Activated T-helper 2 cell treated with anti-CD3 and anti-CD28 coated beads, Interferon-gamma antibody, Interleukin-2, Interleukin-4, amounts not matched to agents 10 μg/mL and 5 μg/mL and 100 μg/mL, durations not matched to agents 14 hours and 24 hours and 36 hours (primary cell): ENCODE data around the gene DZIP3. TPM values are rescaled to one million over a fixed set of nuclear protein-coding genes. Genes with fewer than 3 reads are reported as not detected.
"Not testable (repeated sequence)": the region's sequence is repeated elsewhere in the genome, so short reads cannot be mapped to it uniquely, and the experiment has no call there.

Experiments
- DNase-seq: peaks from one replicate; pipeline ENCODE4 v3.0.0; 2021; ENCODE audit warnings: low spot score
- H3K27ac Mint-ChIP-seq: one replicate; pipeline ENCODE4 v1.8.0; 2021; ENCODE audit warnings: mixed read lengths
- H3K27me3 Mint-ChIP-seq: one replicate; pipeline ENCODE4 v1.8.0; 2021; ENCODE audit warnings: low read depth, mixed read lengths
- H3K36me3 Mint-ChIP-seq: one replicate; pipeline ENCODE4 v1.8.0; 2021; ENCODE audit warnings: low read depth, mixed read lengths
- H3K4me1 Mint-ChIP-seq: one replicate; pipeline ENCODE4 v1.8.0; 2021; ENCODE audit warnings: low read depth, mixed read lengths
- H3K4me3 Mint-ChIP-seq: one replicate; pipeline ENCODE4 v1.8.0; 2021; ENCODE audit warnings: low read depth, mild to moderate bottlenecking, moderate library complexity, mixed read lengths
- H3K9me3 Mint-ChIP-seq: one replicate; pipeline ENCODE4 v1.8.0; 2021; ENCODE audit warnings: mixed read lengths
- intact Hi-C: fragments of 100-400 bp; cut with micrococcal nuclease; formaldehyde crosslinking; loops from one replicate; pipeline ENCODE4 v1.15.1; 2023
- total RNA-seq: library from RNA; stranded (reverse); gene quantifications from 2 replicates; pipeline ENCODE4 v1.2.3, GENCODE V29; 2022

DZIP3 gene
- total RNA-seq, 1 donor from 2014 or later = 4.9 TPM

DNA sequence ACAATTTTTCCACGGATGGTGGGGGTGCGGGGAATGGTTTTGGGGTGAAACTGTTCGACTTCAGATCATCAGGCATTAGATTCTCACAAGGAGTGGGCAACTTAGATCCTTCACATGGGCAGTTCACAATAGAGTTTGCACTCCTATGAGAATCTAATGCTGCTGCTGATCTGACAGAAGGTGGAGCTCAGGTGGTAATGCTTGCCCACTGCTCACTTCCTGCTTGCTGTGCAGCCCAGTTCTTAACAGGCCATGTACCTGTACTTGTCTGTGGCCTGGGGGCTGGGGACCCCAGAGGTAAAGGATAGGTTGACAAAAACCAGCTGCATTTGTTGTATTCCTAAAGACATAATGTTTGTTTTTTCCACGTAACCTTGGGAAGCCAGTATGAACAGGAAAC is 16.0 kb downstream of the DZIP3 start:
- no peak for DNase-seq
- no peaks in the 10 kb centered on the region for H3K27me3 Mint-ChIP-seq
- peaks cover 18% of the 10 kb centered on the region for H3K9me3 Mint-ChIP-seq
- H3K4me1 Mint-ChIP-seq = peaks cover 45% of the 10 kb centered on the region
- H3K36me3 Mint-ChIP-seq = peaks cover 32% of the 10 kb centered on the region
- no peak overlapping the region for H3K27ac Mint-ChIP-seq
- intact Hi-C loops = no loop called here
- H3K4me3 Mint-ChIP-seq = no peak overlapping the region

- intact Hi-C loops = no loop called here
- Mint-ChIP-seq H3K4me1 (peaks cover 17% of the 10 kb centered on the region), H3K4me3 (no peak overlapping the region), H3K27ac (no peak overlapping the region), H3K27me3 (no peaks in the 10 kb centered on the region), H3K9me3 (no peaks in the 10 kb centered on the region), H3K36me3 (peaks cover 17% of the 10 kb centered on the region)
- DNase-seq = no peak
Measured at GRCh38 chr3:108608750-108609149, 19.2 kb downstream of the DZIP3 start.

DNA sequence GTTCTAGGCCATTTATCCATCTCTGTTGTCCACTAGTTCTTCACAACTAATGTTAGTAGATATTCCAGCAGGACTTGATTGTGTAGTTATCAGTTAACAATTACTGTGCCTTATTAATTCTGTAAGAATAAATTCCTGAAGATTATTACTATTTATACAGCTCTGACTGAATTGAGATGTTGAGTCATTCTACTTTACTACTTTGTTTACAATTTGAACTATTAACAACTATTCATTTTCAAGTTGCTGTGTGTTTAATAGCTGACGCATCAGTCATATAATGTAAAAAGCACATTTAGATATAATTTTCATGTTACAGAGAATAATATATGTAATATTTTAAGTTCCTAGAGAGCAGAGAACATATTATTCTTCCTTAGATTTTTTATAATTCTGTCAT is 21.1 kb downstream of the DZIP3 start:
- peaks cover 2% of the 10 kb centered on the region for H3K4me1 Mint-ChIP-seq
- H3K4me3 Mint-ChIP-seq = no peak overlapping the region
- no peaks in the 10 kb centered on the region for H3K27me3 Mint-ChIP-seq
- H3K9me3 Mint-ChIP-seq = no peaks in the 10 kb centered on the region
- intact Hi-C loops = no loop called here
- peaks cover 13% of the 10 kb centered on the region for H3K36me3 Mint-ChIP-seq
- no peak overlapping the region for H3K27ac Mint-ChIP-seq
- DNase-seq = no peak

DNA sequence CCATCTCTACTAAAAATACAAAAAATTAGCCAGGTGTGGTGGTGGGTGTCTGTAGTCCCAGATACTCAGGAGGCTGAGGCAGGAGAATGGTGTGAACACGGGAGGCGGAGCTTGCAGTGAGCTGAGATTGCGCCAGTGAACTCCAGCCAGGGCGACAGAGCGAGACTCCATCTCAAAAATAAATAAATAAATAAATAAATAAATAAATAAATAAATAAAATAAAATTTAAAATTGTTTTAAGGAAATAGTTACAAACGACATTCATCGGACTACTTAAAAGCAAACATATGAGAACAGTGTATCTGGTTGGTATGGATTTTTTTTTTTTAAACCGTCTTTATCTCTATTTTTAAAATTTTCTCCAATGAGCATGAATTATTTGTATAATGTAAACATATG is 26.6 kb downstream of the DZIP3 start:
- DNase-seq, H3K36me3 Mint-ChIP-seq, intact Hi-C loops, H3K27ac Mint-ChIP-seq, H3K4me3 Mint-ChIP-seq, H3K9me3 Mint-ChIP-seq, H3K4me1 Mint-ChIP-seq, H3K27me3 Mint-ChIP-seq: not testable (repeated sequence)

DNA sequence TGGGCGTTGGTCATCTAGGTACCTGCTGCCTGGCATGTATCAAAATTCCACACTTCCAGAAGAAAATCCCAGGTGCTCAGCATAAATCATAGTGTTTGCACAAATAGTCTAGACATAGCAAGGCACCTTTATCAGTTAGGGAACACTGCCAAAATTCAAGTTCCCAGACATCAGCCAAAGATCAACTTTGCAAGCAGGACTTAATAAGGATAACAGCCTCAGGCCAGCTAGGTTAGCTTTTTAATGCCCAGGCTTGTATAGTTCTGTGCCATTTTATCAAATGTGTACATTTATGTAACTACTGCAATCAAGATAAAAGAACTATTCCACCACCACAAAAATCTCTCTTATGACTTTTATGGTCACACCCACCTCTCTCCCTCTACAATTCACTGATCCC is 30.7 kb downstream of the DZIP3 start:
- Mint-ChIP-seq H3K4me3 (no peak overlapping the region), H3K27ac (no peak overlapping the region), H3K27me3 (no peaks in the 10 kb centered on the region), H3K36me3 (peaks cover 10% of the 10 kb centered on the region), H3K4me1 (no peaks in the 10 kb centered on the region), H3K9me3 (no peaks in the 10 kb centered on the region)
- DNase-seq = no peak
- intact Hi-C loops = no loop called here

- Mint-ChIP-seq H3K4me3 (no peak overlapping the region), H3K9me3 (no peaks in the 10 kb centered on the region), H3K36me3 (peaks cover 10% of the 10 kb centered on the region), H3K4me1 (no peaks in the 10 kb centered on the region), H3K27ac (no peak overlapping the region), H3K27me3 (no peaks in the 10 kb centered on the region)
- intact Hi-C loops = no loop called here
- no peak for DNase-seq
Measured at GRCh38 chr3:108623504-108623903, 34.0 kb downstream of the DZIP3 start.

GRCh38 chr3:108629974-108630373 is 40.5 kb downstream of the DZIP3 start:
- no peaks in the 10 kb centered on the region for H3K27me3 Mint-ChIP-seq
- H3K36me3 Mint-ChIP-seq = peaks cover 8% of the 10 kb centered on the region
- peaks cover 2% of the 10 kb centered on the region for H3K4me1 Mint-ChIP-seq
- H3K27ac Mint-ChIP-seq = no peak overlapping the region
- intact Hi-C loops = no loop called here
- no peak for DNase-seq
- no peaks in the 10 kb centered on the region for H3K9me3 Mint-ChIP-seq
- H3K4me3 Mint-ChIP-seq = no peak overlapping the region

GRCh38 chr3:108642526-108642925 is 53.0 kb downstream of the DZIP3 start:
- Mint-ChIP-seq H3K27ac (no peak overlapping the region), H3K4me1 (no peaks in the 10 kb centered on the region), H3K4me3 (no peak overlapping the region), H3K9me3 (no peaks in the 10 kb centered on the region), H3K27me3 (no peaks in the 10 kb centered on the region), H3K36me3 (peaks cover 12% of the 10 kb centered on the region)
- no peak for DNase-seq
- intact Hi-C loops = no loop called here

DNA sequence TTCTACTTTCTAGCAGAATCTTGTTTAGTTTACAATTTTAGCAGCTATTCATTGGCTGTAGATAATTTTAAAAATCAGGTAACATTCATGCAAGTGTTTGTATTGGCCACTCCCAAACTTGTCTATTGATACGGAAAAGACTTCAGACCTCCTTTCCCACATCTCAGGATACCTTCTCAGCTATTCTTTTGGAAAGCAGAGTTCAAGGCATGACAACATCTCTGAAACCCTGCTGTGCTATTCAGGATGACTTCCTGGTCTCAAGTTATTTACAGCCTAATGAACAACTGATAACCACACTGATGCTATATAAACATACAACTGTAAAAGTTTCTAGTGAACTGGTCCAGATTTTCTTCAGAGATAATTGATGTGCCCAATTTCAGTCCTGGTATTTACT is 55.8 kb downstream of the DZIP3 start:
- DNase-seq = no peak
- Mint-ChIP-seq H3K4me3 (no peak overlapping the region), H3K4me1 (no peaks in the 10 kb centered on the region), H3K27ac (no peak overlapping the region), H3K9me3 (no peaks in the 10 kb centered on the region), H3K36me3 (peaks cover 5% of the 10 kb centered on the region), H3K27me3 (no peaks in the 10 kb centered on the region)
- intact Hi-C loops = no loop called here

DNA sequence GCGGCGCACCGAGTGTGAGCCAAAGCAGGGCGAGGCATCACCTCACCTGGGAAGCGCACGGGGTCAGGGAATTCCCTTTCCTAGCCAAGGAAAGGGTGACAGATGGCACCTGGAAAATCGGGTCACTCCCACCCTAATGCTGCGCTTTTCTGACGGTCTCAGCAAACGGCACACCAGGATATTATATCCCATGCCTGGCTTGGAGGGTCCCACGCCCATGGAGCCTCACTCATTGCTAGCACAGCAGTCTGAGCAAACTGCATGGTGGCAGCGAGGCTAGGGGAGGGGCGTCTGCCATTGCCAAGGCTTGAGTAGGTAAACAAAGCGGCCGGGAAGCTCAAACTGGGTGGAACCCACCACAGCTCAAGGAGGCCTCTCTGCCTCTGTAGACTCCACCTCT is 66.1 kb downstream of the DZIP3 start:
- intact Hi-C loops, H3K4me1 Mint-ChIP-seq, H3K4me3 Mint-ChIP-seq, H3K27ac Mint-ChIP-seq, DNase-seq, H3K27me3 Mint-ChIP-seq, H3K9me3 Mint-ChIP-seq: not testable (repeated sequence)
- peaks cover 22% of the 10 kb centered on the region for H3K36me3 Mint-ChIP-seq

GRCh38 chr3:108661699-108662098 is 72.2 kb downstream of the DZIP3 start:
- Mint-ChIP-seq H3K9me3 (no peaks in the 10 kb centered on the region), H3K36me3 (peaks cover 13% of the 10 kb centered on the region), H3K27ac (no peak overlapping the region), H3K4me1 (peaks cover 18% of the 10 kb centered on the region), H3K4me3 (no peak overlapping the region), H3K27me3 (peaks cover 2% of the 10 kb centered on the region)
- intact Hi-C loops = loop anchor here (1.0 to 10.0 kb wide), 4 partner anchors 157 to 421 kb away; no protein-coding TSS in a partner anchor
- no peak for DNase-seq

- Mint-ChIP-seq H3K4me1 (peaks cover 24% of the 10 kb centered on the region), H3K27ac (no peak overlapping the region), H3K27me3 (peaks cover 2% of the 10 kb centered on the region), H3K36me3 (peaks cover 13% of the 10 kb centered on the region), H3K4me3 (no peak overlapping the region), H3K9me3 (no peaks in the 10 kb centered on the region)
- intact Hi-C loops = loop anchor here (1.0 to 10.0 kb wide), 4 partner anchors 156 to 420 kb away; no protein-coding TSS in a partner anchor
- DNase-seq = peak; percentile 13
Measured at GRCh38 chr3:108662142-108662738, 72.7 kb downstream of the DZIP3 start.

DNA sequence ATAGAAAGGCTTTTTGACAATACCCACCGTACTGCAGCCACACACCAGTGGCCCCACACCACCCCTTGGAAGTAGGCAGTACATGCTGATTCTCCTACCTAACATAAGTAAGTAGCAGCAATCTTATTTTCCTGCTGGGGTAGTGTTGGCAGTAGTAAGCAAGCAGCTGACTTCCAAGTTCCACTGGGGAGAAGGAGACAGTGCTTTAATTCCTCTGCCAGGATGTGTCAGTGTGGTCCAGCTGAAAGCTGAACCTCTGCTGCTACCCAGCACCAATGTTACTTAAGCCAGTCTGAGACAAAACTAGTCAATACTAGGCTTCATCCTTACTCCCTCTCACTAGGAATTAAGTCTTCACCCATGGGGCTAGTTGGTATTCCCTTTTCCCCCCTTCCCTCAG is 74.7 kb downstream of the DZIP3 start:
- Mint-ChIP-seq H3K36me3 (peaks cover 19% of the 10 kb centered on the region), H3K27ac (no peak overlapping the region), H3K4me1 (peaks cover 33% of the 10 kb centered on the region), H3K4me3 (no peak overlapping the region), H3K9me3 (no peaks in the 10 kb centered on the region), H3K27me3 (peaks cover 2% of the 10 kb centered on the region)
- DNase-seq = no peak
- intact Hi-C loops = loop anchor here (5.0 to 10.0 kb wide), 2 partner anchors 179 to 418 kb away; no protein-coding TSS in a partner anchor

GRCh38 chr3:108667312-108667711 is 77.8 kb downstream of the DZIP3 start:
- no peaks in the 10 kb centered on the region for H3K9me3 Mint-ChIP-seq
- peak overlapping the region; percentile 42 for H3K27ac Mint-ChIP-seq
- no peaks in the 10 kb centered on the region for H3K27me3 Mint-ChIP-seq
- no peak for DNase-seq
- H3K4me1 Mint-ChIP-seq = peaks cover 33% of the 10 kb centered on the region
- peaks cover 32% of the 10 kb centered on the region for H3K36me3 Mint-ChIP-seq
- no peak overlapping the region for H3K4me3 Mint-ChIP-seq
- intact Hi-C loops = loop anchor here (1.0 to 10.0 kb wide), 4 partner anchors 79 to 183 kb away; partner anchors contain the start of genes CIP2A and DZIP3
